Sigmoid colon (tissue), 7 donors: ENCODE measurements around the gene MRPL4. TPM values are rescaled to one million over a fixed set of nuclear protein-coding genes. Genes with fewer than 3 reads are reported as not detected.

Source experiments
- DNase-seq: peaks from one replicate; pipeline ENCODE4 v3.0.0-alpha.2; 2019
- H3K27ac ChIP-seq, 4 donors: fragments of 200-600 bp; sonication (generic); one replicate each; pipeline ENCODE4 v1.5.1; 2016 to 2019; ENCODE audit warnings: mild to moderate bottlenecking in 1 of 4
- H3K27me3 ChIP-seq, 3 donors: fragments of 200-600 bp; sonication (generic); one replicate each; pipeline ENCODE4 v1.5.1; 2019; ENCODE audit warnings: mild to moderate bottlenecking in 1 of 3
- H3K36me3 ChIP-seq, 4 donors: fragments of 200-600 bp; sonication (generic); one replicate each; pipeline ENCODE4 v1.5.1; 2016 to 2019
- H3K4me1 ChIP-seq, 4 donors: fragments of 200-600 bp; sonication (generic); one replicate each; pipeline ENCODE4 v1.5.1; 2017 to 2019
- H3K4me3 ChIP-seq, 4 donors: fragments of 200-600 bp; sonication (generic); one replicate each; pipeline ENCODE4 v1.5.1; 2017 to 2019; ENCODE audit warnings: mild to moderate bottlenecking in 2 of 4, moderate library complexity in 1 of 4
- H3K9me3 ChIP-seq, 4 donors: fragments of 200-600 bp in 3 of 4; sonication (generic) in 3 of 4; one replicate each; pipeline versions ENCODE4 v1.5.1 to v1.6.1; 2013 to 2019
- CTCF ChIP-seq, 4 experiments: fragments of 450-650 bp in 3 of 4; fragments of 200-600 bp in 1 of 4; IDR thresholded peaks; one replicate each; pipeline ENCODE4 v1.5.1; 2016 to 2019; ENCODE audit warnings: antibody characterized with exemption in 4 of 4, mild to moderate bottlenecking in 3 of 4, moderate library complexity in 2 of 4
- EP300 ChIP-seq, 4 donors: sonication (generic); formaldehyde crosslinking; IDR thresholded peaks; one replicate each; pipeline ENCODE4 v1.6.1; 2017; ENCODE audit warnings: antibody characterized with exemption in 4 of 4
- POLR2A ChIP-seq, 2 donors: fragments of 450-650 bp; IDR thresholded peaks; one replicate each; pipeline ENCODE4 v1.6.1; 2016; ENCODE audit warnings: antibody characterized with exemption in 2 of 2, mild to moderate bottlenecking in 2 of 2, moderate library complexity in 2 of 2
- POLR2AphosphoS5 ChIP-seq, 4 donors: sonication (generic); formaldehyde crosslinking; IDR thresholded peaks; one replicate each; pipeline ENCODE4 v1.6.1; 2017; ENCODE audit warnings: antibody characterized with exemption in 4 of 4
- WGBS, 2 donors: extraction: QIAGEN DNeasy Blood & Tissue Kit; methylation state at CpG; one replicate each; pipeline ENCODE4 v1.1.7; 2013; 5-methylcytosine and 5-hydroxymethylcytosine counted together
- intact Hi-C: fragments of 100-400 bp; cut with DNase I; formaldehyde crosslinking; loops from one replicate; pipeline ENCODE4 v1.15.1; 2023
- polyA plus RNA-seq, 3 donors: library from polyadenylated mRNA; stranded (reverse); fragments of 200-250 nt; gene quantifications; one replicate each; pipeline ENCODE4 v1.2.3, GENCODE V29; 2013
- total RNA-seq, 4 donors: library from RNA; depleted of rRNA; stranded (reverse); fragments of >200 nt; gene quantifications; one replicate each; pipeline ENCODE4 v1.1.0, GENCODE V29; 2016
- donor health status: healthy with polysubstance abuse.
- donor health status: Bipolar disorder and iron deficiency.
- donor health status: healthy.

MRPL4 gene
- total and polyA plus RNA-seq, 7 donors: 37.9 to 85.2 (median 56.7) TPM

DNA sequence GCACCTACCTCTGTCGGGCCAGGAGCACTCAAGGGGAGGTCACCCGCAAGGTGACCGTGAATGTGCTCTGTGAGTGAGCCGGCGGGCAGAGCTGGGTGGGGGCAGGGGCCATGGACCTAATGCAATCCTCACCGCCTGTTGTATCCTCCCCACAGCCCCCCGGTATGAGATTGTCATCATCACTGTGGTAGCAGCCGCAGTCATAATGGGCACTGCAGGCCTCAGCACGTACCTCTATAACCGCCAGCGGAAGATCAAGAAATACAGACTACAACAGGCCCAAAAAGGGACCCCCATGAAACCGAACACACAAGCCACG is 32.9 kb downstream of the MRPL4 start:
- Histone ChIP-seq H3K9me3 (no peaks in the 10 kb centered on the region), H3K4me1 (peaks cover 0 to 28% (median 20%) of the 10 kb centered on the region in 4 donors), H3K4me3 (no peak overlapping the region), H3K27me3 (peaks cover 25 to 65% (median 35%) of the 10 kb centered on the region in 3 donors), H3K36me3 (peaks cover 0 to 9% (median 0%) of the 10 kb centered on the region in 4 donors), H3K27ac (no peak overlapping the region)
- 96 to 98% methylated on average over 13 of the region's 13 CpGs for WGBS, 2 donors
- intact Hi-C loops: no loop called here
- TF ChIP-seq CTCF (IDR thresholded peaks at IDR 0.05) (no peak), POLR2AphosphoS5 (IDR thresholded peaks at IDR 0.05) (no peak), POLR2A (IDR thresholded peaks at IDR 0.05) (no peak), EP300 (IDR thresholded peaks at IDR 0.05) (no peak)
- DNase-seq: no peak

DNA sequence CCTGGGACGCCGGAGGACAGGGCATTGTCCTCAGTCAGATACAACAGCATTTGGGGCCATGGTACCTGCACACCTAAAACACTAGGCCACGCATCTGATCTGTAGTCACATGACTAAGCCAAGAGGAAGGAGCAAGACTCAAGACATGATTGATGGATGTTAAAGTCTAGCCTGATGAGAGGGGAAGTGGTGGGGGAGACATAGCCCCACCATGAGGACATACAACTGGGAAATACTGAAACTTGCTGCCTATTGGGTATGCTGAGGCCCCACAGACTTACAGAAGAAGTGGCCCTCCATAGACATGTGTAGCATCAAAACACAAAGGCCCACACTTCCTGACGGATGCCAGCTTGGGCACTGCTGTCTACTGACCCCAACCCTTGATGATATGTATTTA is 33.4 kb downstream of the MRPL4 start:
- Histone ChIP-seq H3K36me3 (peaks cover 0 to 9% (median 0%) of the 10 kb centered on the region in 4 donors), H3K4me1 (peaks cover 0 to 33% (median 25%) of the 10 kb centered on the region in 4 donors), H3K27me3 (peaks cover 30 to 70% (median 40%) of the 10 kb centered on the region in 3 donors), H3K4me3 (no peak overlapping the region), H3K27ac (no peak overlapping the region), H3K9me3 (no peaks in the 10 kb centered on the region)
- 91 to 93% methylated on average over 4 of the region's 4 CpGs for WGBS, 2 donors
- DNase-seq: no peak
- TF ChIP-seq EP300 (IDR thresholded peaks at IDR 0.05) (no peak), CTCF (IDR thresholded peaks at IDR 0.05) (no peak), POLR2A (IDR thresholded peaks at IDR 0.05) (no peak), POLR2AphosphoS5 (IDR thresholded peaks at IDR 0.05) (no peak)
- intact Hi-C loops: no loop called here

GRCh38 chr19:10286803-10287737 is 35.1 kb downstream of the MRPL4 start, which contains the start of gene ICAM4:
Gene ICAM4, plus strand, starts transcription at chr19:10286955. Its CDS starts 58 bp downstream, at chr19:10287013.
- Histone ChIP-seq H3K36me3 (peaks cover 0 to 9% (median 0%) of the 10 kb centered on the region in 4 donors), H3K4me1 (peaks cover 0 to 50% (median 41%) of the 10 kb centered on the region in 4 donors), H3K9me3 (no peaks in the 10 kb centered on the region), H3K4me3 (peak within 1 kb of the TSS in 2 of 4 donors; percentile 7 to 11), H3K27ac (no peak within 1 kb of the TSS), H3K27me3 (peaks cover 45 to 87% (median 57%) of the 10 kb centered on the region in 3 donors)
- no peak for DNase-seq
- intact Hi-C loops: no loop called here
- 3 to 5% methylated on average over 59 of the region's 59 CpGs for WGBS, 2 donors
- no peak for TF ChIP-seq CTCF (IDR thresholded peaks at IDR 0.05)
- TF ChIP-seq EP300 (IDR thresholded peaks at IDR 0.05): no peak
- no peak for TF ChIP-seq POLR2A (IDR thresholded peaks at IDR 0.05)
- no peak for TF ChIP-seq POLR2AphosphoS5 (IDR thresholded peaks at IDR 0.05)

DNA sequence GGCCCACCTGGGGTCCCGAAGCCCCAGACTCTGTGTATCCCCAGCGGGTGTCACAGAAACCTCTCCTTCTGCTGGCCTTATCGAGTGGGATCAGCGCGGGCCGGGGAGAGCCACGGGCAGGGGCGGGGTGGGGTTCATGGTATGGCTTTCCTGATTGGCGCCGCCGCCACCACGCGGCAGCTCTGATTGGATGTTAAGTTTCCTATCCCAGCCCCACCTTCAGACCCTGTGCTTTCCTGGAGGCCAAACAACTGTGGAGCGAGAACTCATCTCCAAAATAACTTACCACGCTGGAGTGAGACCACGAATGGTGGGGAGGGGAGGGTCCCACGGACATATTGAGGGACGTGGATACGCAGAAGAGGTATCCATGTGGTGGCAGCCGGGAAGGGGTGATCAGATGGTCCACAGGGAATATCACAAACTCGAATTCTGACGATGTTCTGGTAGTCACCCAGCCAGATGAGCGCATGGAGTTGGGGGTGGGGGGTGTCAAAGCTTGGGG is 36.7 kb downstream of the MRPL4 start:
- peaks cover 0 to 9% (median 0%) of the 10 kb centered on the region in 4 donors for H3K36me3 ChIP-seq
- WGBS, 2 donors: 2 to 3% methylated on average over 23 of the region's 23 CpGs
- peaks cover 0 to 59% (median 50%) of the 10 kb centered on the region in 4 donors for H3K4me1 ChIP-seq
- no peaks in the 10 kb centered on the region for H3K9me3 ChIP-seq
- TF ChIP-seq POLR2AphosphoS5 (IDR thresholded peaks at IDR 0.05) (no peak), CTCF (IDR thresholded peaks at IDR 0.05) (no peak), POLR2A (IDR thresholded peaks at IDR 0.05) (no peak), EP300 (IDR thresholded peaks at IDR 0.05) (no peak)
- no peak overlapping the region for H3K27ac ChIP-seq
- DNase-seq: no peak
- H3K4me3 ChIP-seq: peak overlapping the region in 2 of 4 donors; percentile 29 to 31
- peaks cover 61 to 99% (median 73%) of the 10 kb centered on the region in 3 donors for H3K27me3 ChIP-seq
- intact Hi-C loops: no loop called here
